Amniotic epithelial cell (primary cell): ENCODE data around the gene SEC23IP.
A peak's percentile ranks its signal among the peaks of the same experiment; 100 is the strongest.

Source experiments
- DNase-seq: peaks from one replicate; pipeline ENCODE4 v3.0.0-alpha.2; 2010; ENCODE audit warnings: low read depth

SEC23IP gene

DNA sequence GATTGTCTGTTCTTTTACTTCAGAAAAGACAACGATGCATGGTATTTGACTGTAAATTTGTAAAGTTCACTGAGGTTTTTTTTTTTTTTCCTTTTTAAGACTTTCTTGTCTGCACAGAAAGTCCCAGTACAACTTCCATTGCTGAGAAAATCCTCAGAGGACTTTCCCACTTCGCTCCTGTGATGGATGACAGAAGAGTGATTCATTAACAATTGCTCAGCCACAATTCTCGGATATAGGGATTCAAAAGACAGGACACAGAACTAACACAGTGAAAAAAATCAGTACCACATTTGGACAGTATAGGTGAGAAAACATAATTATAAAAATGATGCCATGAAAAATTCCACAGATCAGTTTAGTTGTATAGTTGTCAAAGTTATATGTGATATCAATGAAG is 48.0 kb downstream of the SEC23IP start:
- peak; percentile 65 for DNase-seq

DNA sequence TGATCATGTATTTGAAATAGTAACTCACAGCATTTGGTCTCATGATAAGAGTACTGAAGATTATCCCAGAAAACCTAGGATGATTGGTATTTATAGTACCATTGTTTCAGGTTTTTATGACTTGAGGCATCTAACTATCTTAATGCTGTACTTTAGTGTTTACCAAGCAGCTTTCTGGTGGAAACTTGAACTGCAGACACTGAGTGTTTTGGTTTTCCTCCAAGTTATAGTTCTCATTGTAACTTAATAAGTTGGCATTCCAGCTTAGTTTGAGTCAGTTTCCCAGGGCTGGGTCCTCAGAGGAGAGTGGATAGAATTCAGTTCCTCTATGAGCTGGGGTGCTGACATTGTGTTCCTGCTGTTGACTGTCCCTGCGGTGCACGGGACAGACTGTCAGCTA is 50.4 kb downstream of the SEC23IP start:
- DNase-seq, result no peak

DNA sequence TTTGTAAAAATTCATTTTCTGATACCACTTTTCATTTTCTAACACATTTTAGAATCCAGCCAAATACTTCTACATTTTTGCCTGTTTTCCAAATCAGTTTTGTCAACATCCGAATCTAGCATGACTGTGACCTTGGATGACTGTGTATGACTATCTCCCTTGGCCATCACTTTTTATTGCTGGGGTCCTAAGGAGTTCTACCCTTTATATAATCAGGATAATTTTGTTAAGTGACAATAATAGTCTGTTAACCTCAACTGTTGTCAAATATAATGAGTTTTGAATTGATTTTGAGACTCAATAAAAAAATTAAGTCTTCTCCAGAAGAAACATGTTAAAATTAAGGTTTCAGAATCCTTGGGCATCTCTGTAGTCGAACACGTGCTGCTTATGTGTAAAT is 53.3 kb downstream of the SEC23IP start:
- DNase-seq, result no peak

GRCh38 chr10:119947300-119947699 is 54.8 kb downstream of the SEC23IP start:
- no peak for DNase-seq

DNA sequence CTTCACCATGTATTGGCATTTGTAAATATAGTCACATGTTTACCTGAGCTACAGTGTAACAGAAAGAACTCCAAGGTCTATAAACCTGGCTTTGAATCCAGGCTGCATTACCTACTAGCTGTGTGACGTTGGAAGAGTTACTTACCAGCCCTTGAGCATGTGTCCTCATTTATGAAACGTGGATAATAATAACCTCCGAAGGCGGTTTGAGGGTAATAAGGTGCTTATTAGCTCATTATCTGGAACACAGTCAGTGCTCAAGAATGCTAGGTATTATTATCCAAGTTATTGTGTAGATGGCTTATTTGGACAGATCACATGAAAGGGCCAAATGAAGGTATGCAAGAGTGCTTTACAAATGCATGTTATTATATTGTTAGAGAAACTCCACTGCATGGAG is 64.9 kb downstream of the SEC23IP start:
- DNase-seq, result no peak

GRCh38 chr10:119962837-119963236 is 70.3 kb downstream of the SEC23IP start:
- no peak for DNase-seq

GRCh38 chr10:119967066-119967465 is 74.5 kb downstream of the SEC23IP start:
- DNase-seq, result no peak

DNA sequence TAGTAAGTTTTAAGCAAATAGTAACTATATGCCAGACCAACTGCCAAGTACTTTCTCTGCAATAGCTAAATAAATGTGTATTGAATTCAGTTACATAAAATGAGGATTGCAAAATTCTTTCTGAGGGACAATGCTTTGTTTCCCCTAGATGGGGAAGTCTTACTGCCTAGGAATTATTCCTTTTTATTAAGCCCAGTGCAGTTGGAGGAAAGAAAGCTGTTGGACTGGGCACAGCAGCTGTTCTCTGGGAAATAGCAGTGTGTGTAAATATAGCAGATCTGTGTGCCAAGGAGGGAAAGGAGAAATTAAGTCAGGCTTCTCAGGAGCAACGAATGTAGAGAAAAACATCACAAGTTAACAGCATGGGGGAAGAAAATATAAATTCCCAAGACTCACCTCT is 77.1 kb downstream of the SEC23IP start:
- no peak for DNase-seq

DNA sequence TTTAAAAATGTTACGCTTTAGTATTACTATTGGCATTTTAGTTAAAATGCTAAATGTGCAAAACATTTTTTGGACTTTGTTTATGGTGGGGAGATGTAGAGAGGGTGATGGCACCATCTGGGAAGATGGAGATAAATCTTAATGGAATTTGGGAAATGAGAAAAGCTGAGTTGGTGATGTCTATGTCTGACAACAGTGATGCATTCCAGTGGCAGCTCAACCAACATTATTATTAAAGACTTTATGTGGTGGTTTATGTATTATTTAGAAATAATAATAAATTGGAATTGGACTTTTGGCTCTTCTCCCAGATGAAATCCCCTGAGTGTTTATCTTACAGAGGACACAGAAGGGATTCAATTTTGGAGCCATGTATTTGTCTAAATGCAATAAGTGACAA is 77.6 kb downstream of the SEC23IP start:
- DNase-seq, result no peak

DNA sequence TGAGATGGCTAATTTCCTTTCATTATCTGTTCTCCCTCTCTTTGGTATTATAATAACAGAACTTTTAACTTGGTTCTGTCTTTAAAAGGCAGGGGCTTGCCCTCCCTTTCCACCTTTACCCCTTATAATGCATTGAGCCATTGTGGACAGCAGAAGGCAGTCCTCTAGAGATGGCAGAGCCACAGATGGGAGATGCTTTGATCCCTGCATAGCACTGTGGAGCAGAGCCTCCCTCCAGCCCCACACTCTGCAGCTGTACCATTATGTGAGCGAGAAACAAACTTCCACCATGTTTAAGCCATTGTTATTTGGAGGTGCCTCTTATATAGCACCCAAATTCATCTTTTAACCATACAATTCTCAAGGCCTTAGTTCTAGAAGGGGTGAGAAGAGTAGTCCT is 78.4 kb downstream of the SEC23IP start:
- no peak for DNase-seq

DNA sequence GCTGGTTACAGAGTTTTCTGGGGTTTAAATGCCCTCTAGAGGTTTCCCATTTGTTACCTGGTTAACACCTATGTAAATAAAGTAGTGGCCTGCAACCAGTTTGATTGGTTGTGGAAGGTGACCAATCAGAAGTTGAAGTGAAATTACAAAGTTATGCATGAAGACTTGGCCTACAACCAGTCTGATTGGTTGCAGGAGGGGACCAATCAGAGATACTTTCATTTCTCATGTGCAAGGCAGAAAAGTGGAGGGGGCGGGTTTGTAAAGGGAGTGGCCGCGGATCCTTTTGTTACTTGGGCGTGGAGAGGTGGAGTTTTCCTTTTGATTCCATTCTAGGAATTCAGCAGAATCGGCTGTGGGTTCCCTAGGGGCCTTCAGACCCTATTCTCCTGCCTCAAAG is 80.8 kb downstream of the SEC23IP start:
- DNase-seq, result peak; percentile 10

DNA sequence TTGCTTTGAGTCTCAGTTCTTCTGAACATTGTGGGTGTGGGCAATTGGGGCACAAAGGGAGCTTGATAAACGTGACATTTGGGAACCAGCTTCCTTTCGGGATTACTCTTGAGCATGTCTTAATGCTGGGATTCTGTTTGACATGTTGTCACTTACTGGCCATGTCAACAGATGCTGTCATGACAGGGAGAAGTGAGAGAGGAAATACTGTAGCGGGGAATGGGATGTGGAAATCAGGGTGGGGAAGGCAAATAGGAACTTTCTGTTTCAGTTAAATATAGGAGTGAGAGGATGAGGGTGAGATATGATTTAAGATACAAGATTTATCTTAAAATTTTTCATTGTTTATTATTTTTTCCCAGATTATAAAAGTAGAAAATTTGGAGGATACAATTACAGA is 83.9 kb downstream of the SEC23IP start:
- DNase-seq, result no peak

DNA sequence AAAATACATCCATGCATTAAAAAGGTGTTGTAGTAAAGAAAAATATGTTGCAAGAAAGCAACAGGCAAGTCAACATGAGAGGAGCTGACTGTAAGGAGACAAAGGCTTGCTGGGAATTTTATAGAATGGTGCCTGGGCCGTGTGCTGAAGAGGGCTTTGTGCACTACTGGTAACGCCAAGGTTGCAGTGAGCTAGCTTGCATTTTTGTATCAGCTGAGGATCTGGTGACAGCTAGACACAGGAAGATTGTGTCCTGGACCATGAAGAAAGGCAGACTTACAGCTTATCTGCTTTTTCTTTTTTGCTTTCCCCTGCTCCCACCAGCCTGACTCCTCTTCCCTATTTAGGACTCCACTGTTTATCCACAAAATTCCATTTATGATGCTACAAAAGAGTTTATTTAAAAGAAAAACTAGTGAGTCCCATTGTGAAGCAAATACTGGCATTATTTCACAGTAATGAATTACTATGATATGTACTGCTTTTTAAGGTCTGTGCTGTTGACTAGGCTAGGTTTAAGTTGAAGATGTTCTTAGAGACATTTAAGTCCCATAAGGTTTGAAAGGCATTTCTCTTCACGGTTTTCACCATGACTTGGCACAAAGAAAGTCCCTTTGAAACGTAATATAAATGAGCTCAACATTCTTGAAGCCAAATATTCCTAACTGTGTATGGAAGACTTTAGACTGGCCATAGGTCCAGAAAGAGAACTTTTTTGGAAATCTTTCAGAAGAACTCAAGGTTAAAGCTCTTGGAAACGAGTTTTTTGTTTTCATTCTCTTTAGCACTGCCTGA is 88.6 kb downstream of the SEC23IP start:
- DNase-seq, result no peak

GRCh38 chr10:119981826-119982225 is 89.3 kb downstream of the SEC23IP start:
- DNase-seq, result no peak

DNA sequence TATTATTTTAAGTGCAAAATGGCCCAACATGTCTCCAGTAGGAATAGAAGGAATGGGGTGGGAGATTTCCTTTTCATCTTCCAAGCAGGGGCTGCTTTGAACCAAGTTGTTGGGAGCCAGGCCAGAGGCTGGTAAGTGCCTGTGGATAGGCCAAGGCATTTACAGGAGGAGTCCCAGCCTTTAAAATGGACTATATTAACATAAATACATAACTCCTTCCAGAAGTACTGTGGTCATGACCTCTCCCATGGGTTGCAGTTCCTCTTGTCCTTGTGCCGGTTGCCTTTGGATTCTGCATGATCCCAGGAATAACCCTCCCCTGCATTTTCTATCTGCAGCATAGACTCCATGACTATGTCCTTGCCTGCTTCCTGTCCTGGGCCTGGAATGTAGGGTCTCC is 95.8 kb downstream of the SEC23IP start:
- no peak for DNase-seq

GRCh38 chr10:119989966-119990365 is 97.4 kb downstream of the SEC23IP start:
- DNase-seq, result no peak

DNA sequence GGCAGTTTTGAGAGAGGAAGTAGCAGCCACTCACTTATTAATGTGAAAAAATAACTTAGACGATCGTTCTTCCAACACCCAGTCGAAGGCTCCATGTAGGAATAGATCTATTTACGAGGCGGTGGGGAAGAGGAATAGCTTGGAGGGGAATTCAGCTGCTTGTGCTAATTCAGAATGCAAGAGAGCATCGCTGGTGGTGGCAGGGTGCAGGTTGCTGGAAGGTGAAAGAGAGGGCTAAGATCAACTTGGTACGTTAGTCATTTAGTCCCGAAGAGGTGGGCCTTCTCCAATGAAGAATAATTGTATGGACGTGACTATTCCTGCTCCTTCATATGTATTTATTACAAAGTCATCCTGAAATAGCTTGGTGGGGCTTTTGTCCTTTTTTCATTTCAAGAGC is 98.5 kb downstream of the SEC23IP start:
- no peak for DNase-seq

- no peak for DNase-seq
Observed at GRCh38 chr10:119991816-119992215, 99.3 kb downstream of the SEC23IP start.
